Gastroesophageal sphincter (tissue), 4 donors: ENCODE results near the gene SH3RF1. TPM values are rescaled to one million over a fixed set of nuclear protein-coding genes. Genes with fewer than 3 reads are reported as not detected.

Source experiments
- ATAC-seq: fragments of 150-250 bp; one replicate; pipeline ENCODE4 v1.9.1; 2016; ENCODE audit warnings: mild to moderate bottlenecking, moderate library complexity
- H3K27ac ChIP-seq, 4 donors: fragments of 200-600 bp; sonication (generic) in 3 of 4; 1 replicate in 3 of 4; 2 replicates in 1 of 4; pipeline ENCODE4 v1.5.1; 2016 to 2019
- H3K27me3 ChIP-seq: fragments of 200-600 bp; sonication (generic); one replicate; pipeline ENCODE4 v1.5.1; 2019
- H3K36me3 ChIP-seq, 2 donors: fragments of 200-600 bp; sonication (generic); one replicate each; pipeline ENCODE4 v1.5.1; 2019; ENCODE audit warnings: control low read depth in 1 of 2
- H3K4me1 ChIP-seq, 3 donors: fragments of 200-600 bp; sonication (generic); 1 replicate in 2 of 3; 2 replicates in 1 of 3; pipeline ENCODE4 v1.5.1; 2016 to 2019; ENCODE audit warnings: control low read depth in 2 of 3
- H3K4me3 ChIP-seq, 2 donors: fragments of 200-600 bp; sonication (generic); one replicate each; pipeline ENCODE4 v1.5.1; 2019; ENCODE audit warnings: mild to moderate bottlenecking in 1 of 2, moderate library complexity in 1 of 2
- H3K9me3 ChIP-seq, 3 donors: fragments of 200-600 bp; sonication (generic); one replicate each; pipeline ENCODE4 v1.5.1; 2017 to 2019; ENCODE audit warnings: control low read depth in 2 of 3
- CTCF ChIP-seq, 4 experiments: fragments of 200-600 bp in 2 of 4; fragments of 450-650 bp in 2 of 4; sonication (generic) in 1 of 4; IDR thresholded peaks; one replicate each; pipeline ENCODE4 v1.5.1; 2017 to 2019; ENCODE audit warnings: antibody characterized with exemption in 4 of 4, mild to moderate bottlenecking in 2 of 4, moderate library complexity in 2 of 4
- EP300 ChIP-seq: sonication (generic); formaldehyde crosslinking; IDR thresholded peaks from one replicate; pipeline ENCODE4 v1.6.1; 2017; ENCODE audit warnings: antibody characterized with exemption, mild to moderate bottlenecking
- POLR2A ChIP-seq, 2 donors: fragments of 450-650 bp; IDR thresholded peaks; one replicate each; pipeline ENCODE4 v1.6.1; 2017; ENCODE audit warnings: antibody characterized with exemption in 2 of 2, mild to moderate bottlenecking in 2 of 2, moderate library complexity in 1 of 2
- POLR2AphosphoS5 ChIP-seq: sonication (generic); formaldehyde crosslinking; IDR thresholded peaks from one replicate; pipeline ENCODE4 v1.6.1; 2017; ENCODE audit warnings: antibody characterized with exemption
- WGBS, 2 donors: methylation state at CpG; one replicate each; pipeline ENCODE4 v1.1.5; 2018; ENCODE audit warnings: low coverage in 1 of 2; 5-methylcytosine and 5-hydroxymethylcytosine counted together
- total RNA-seq, 4 donors: library from RNA; depleted of rRNA; stranded (reverse); fragments of >200 nt; gene quantifications; one replicate each; pipeline ENCODE4 v1.1.0, GENCODE V29; 2016

Gene SH3RF1
- total RNA-seq, 4 donors from 2014 or later: 9.2 to 17.6 (median 13.3) TPM

GRCh38 chr4:169102026-169102425, 168.7 kb downstream of the SH3RF1 start:
- Histone ChIP-seq H3K9me3 (no peaks in the 10 kb centered on the region), H3K27me3 (no peaks in the 10 kb centered on the region), H3K36me3 (peaks cover 0 to 37% of the 10 kb centered on the region in 2 donors), H3K27ac (peak overlapping the region in 1 of 4 donors; percentile 20), H3K4me3 (no peak overlapping the region), H3K4me1 (peaks cover 5 to 32% (median 6%) of the 10 kb centered on the region in 3 donors)
- TF ChIP-seq EP300 (no peak), POLR2A (IDR thresholded peaks at IDR 0.05) (no peak), POLR2AphosphoS5 (no peak), CTCF (IDR thresholded peaks at IDR 0.05) (no peak)
- WGBS, 2 donors: 58 to 61% methylated on average over 2 of the region's 2 CpGs
- no peak for ATAC-seq

- Histone ChIP-seq H3K4me3 (no peak overlapping the region), H3K27ac (peak overlapping the region in 2 of 4 donors; percentile 60 to 80), H3K36me3 (peaks cover 0 to 34% of the 10 kb centered on the region in 2 donors), H3K27me3 (no peaks in the 10 kb centered on the region), H3K9me3 (no peaks in the 10 kb centered on the region), H3K4me1 (peaks cover 5 to 32% (median 6%) of the 10 kb centered on the region in 3 donors)
- TF ChIP-seq POLR2AphosphoS5: no peak
- no peak for TF ChIP-seq EP300
- TF ChIP-seq CTCF (IDR thresholded peaks at IDR 0.05): no peak
- TF ChIP-seq POLR2A (IDR thresholded peaks at IDR 0.05): no peak
- ATAC-seq: no peak
- 91 to 100% methylated on average over 4 of the region's 4 CpGs for WGBS, 2 donors
Measured at GRCh38 chr4:169100670-169101101, 170.1 kb downstream of the SH3RF1 start.

GRCh38 chr4:169099771-169100180, 171.0 kb downstream of the SH3RF1 start:
- Histone ChIP-seq H3K9me3 (no peaks in the 10 kb centered on the region), H3K27ac (peak overlapping the region in 3 of 4 donors; percentile 39 to 80 (median 60)), H3K4me3 (no peak overlapping the region), H3K4me1 (peaks cover 5 to 32% (median 6%) of the 10 kb centered on the region in 3 donors), H3K36me3 (peaks cover 0 to 37% of the 10 kb centered on the region in 2 donors), H3K27me3 (no peaks in the 10 kb centered on the region)
- WGBS, 2 donors: 10 to 36% methylated on average over 2 to 3 of the region's 3 CpGs
- TF ChIP-seq POLR2A (IDR thresholded peaks at IDR 0.05) (no peak), POLR2AphosphoS5 (peak; percentile 64), CTCF (IDR thresholded peaks at IDR 0.05) (no peak), EP300 (no peak)
- peak; percentile 69 for ATAC-seq

- TF ChIP-seq CTCF (IDR thresholded peaks at IDR 0.05): no peak
- no peak for TF ChIP-seq POLR2AphosphoS5
- no peak for TF ChIP-seq POLR2A (IDR thresholded peaks at IDR 0.05)
- no peak for ATAC-seq
- H3K4me1 ChIP-seq: peaks cover 2 to 27% (median 6%) of the 10 kb centered on the region in 3 donors
- no peaks in the 10 kb centered on the region for H3K27me3 ChIP-seq
- H3K4me3 ChIP-seq: no peak overlapping the region
- 74 to 91% methylated on average over 3 of the region's 4 CpGs for WGBS, 2 donors
- no peaks in the 10 kb centered on the region for H3K9me3 ChIP-seq
- peak overlapping the region in 3 of 4 donors; percentile 1 to 80 (median 60) for H3K27ac ChIP-seq
- H3K36me3 ChIP-seq: peaks cover 0 to 35% of the 10 kb centered on the region in 2 donors
Measured at GRCh38 chr4:169098969-169099690, 171.6 kb downstream of the SH3RF1 start.

- Histone ChIP-seq H3K27ac (peak overlapping the region in 3 of 4 donors; percentile 1 to 80 (median 60)), H3K4me3 (no peak overlapping the region), H3K9me3 (no peaks in the 10 kb centered on the region), H3K36me3 (peaks cover 0 to 29% of the 10 kb centered on the region in 2 donors), H3K27me3 (no peaks in the 10 kb centered on the region), H3K4me1 (peaks cover 0 to 22% (median 6%) of the 10 kb centered on the region in 3 donors)
- 70 to 100% methylated on average over 1 to 2 of the region's 2 CpGs for WGBS, 2 donors
- TF ChIP-seq CTCF (IDR thresholded peaks at IDR 0.05) (no peak), EP300 (no peak), POLR2AphosphoS5 (no peak), POLR2A (IDR thresholded peaks at IDR 0.05) (no peak)
- no peak for ATAC-seq
Measured at GRCh38 chr4:169098532-169098931, 172.2 kb downstream of the SH3RF1 start.
